NCI-H345 treated with DMSO at 0.1 percent for 48 hours (cell line): Measurements from ENCODE around the gene HFE.
"Not testable (repeated sequence)": the region's sequence is repeated elsewhere in the genome, so short reads cannot be mapped to it uniquely, and the experiment has no call there.

ENCODE experiments used
- DNase-seq: peaks from one replicate; lab custom pipeline; 2025; ENCODE audit not compliant: unreplicated experiment; lab: John Stamatoyannopoulos, UW

HFE gene

GRCh38 chr6:26087284-26088115 is at the start of gene HFE:
TSS of gene HFE (plus strand) at chr6:26087429. CDS start at chr6:26087441, 12 bp downstream.
- no peak for DNase-seq

DNA sequence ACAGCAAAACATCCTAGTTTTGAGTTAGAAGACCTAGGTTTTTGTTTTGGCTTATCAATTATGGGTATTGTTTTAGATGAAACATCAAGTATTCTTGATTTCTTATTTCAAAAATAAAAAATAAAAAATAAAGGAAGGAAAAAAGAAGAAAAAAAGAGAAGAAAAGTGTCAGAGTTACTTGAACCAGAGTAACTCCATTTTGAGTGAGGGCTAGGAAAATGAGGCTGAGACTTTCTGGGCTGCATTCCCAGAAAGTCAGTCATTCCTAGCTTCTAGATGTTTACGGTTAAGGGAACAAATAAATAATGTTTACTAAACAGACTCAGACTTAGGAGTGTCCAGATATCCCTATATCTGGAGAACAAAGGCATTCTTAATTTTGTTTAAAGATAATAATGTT is 45.3 kb upstream of the HFE start:
- no peak for DNase-seq

DNA sequence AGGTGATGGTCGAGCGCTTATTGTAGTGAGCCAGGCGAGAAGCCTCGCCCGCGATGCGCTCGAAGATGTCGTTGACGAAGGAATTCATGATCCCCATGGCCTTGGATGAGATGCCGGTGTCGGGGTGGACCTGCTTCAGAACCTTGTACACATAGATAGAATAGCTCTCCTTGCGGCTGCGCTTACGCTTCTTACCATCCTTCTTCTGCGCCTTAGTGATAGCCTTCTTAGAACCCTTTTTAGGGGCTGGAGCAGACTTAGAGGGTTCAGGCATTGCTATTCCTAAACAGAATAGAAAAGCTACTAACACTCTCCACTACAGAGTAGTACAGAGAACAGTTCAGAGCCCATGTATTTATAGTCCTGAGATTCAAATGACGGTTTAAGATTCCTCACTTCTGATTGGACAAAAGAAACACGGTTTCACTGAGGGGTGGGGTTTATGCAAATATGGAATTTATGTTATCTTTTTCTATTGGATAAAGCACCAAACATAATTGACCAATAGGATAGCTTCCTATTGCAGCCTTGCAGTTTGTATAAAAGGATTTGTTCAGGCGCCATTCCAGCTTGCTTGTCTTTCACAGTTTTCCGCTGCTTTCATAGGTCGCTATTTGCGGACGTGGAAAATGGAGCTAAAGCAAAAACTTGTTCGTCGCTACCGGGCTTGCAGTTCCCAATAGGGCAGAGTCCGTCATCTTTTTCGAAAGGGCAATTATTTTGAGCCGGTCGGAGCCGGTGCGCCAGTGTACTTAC is 43.7 kb upstream of the HFE start:
- DNase-seq: no peak

- DNase-seq: no peak
Observed at GRCh38 chr6:26044140-26045064, 42.8 kb upstream of the HFE start.

GRCh38 chr6:26045065-26045927 is 41.9 kb upstream of the HFE start:
- no peak for DNase-seq

DNA sequence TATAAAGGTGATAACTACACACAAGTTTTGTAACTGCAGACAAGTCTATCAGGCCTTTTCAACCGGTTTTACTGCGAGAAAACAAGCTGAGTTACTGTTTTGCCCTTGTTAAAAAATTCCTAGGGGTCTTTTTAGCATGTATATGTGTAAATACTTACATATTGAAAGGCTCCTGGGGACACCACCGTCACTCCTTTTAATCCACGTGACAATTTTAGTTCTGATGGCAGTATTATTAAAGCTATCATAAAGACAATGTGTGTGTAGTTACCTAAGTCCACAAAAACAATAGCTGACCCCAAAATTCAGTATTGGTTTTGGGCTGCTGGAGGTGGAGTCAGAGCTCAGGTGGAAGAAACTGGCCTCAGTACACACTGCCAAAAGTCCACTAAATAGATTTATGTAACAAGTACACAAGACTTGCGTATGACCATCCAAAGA is 41.3 kb upstream of the HFE start:
- no peak for DNase-seq

GRCh38 chr6:26047329-26047728 is 39.9 kb upstream of the HFE start:
- DNase-seq: not testable (repeated sequence)

GRCh38 chr6:26048590-26048989 is 38.6 kb upstream of the HFE start:
- DNase-seq: no peak

- DNase-seq: no peak
Observed at GRCh38 chr6:26051665-26052310, 35.4 kb upstream of the HFE start.

- not testable (repeated sequence) for DNase-seq
Observed at GRCh38 chr6:26052762-26053250, 34.4 kb upstream of the HFE start.

- DNase-seq: peak; percentile 37
Observed at GRCh38 chr6:26053992-26054780, 33.0 kb upstream of the HFE start.

- DNase-seq: peak; percentile 89
Observed at GRCh38 chr6:26054781-26055718, 32.2 kb upstream of the HFE start.

GRCh38 chr6:26055719-26056582 is 31.3 kb upstream of the HFE start:
- peak; percentile 89 for DNase-seq

- DNase-seq: peak; percentile 30
Observed at GRCh38 chr6:26056583-26057350, 30.5 kb upstream of the HFE start.

DNA sequence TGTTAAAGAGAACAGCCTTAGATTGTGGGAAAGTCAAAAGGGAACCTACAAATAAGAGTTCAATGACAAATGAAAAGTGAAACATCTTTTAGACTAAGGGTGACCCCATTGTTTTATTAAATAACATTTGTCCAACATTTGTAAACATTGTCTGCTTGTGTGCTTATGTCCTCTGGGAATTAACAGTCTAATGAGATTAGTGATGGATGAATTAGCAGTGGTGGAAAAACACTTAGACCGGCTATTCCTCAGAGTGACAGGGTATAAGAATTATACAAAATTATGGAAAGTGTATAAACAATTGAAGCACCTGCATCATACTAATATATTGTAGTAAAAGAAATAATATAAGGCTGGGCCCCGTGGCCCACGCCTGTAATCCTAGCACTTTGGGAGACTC is 29.3 kb upstream of the HFE start:
- DNase-seq: no peak

GRCh38 chr6:26058477-26059033 is 28.7 kb upstream of the HFE start:
- DNase-seq: not testable (repeated sequence)
